Heart left ventricle (tissue), 16 donors: ENCODE results near the gene IL34. TPM values are rescaled to one million over a fixed set of nuclear protein-coding genes. Genes with fewer than 3 reads are reported as not detected.

ENCODE experiments used
- ATAC-seq, 4 donors: fragments of 200-7000 bp; cut with Tn5 transposase; one replicate each; pipeline ENCODE4 v1.9.1; 2020 to 2022; ENCODE audit warnings: moderate library complexity in 4 of 4, mild to moderate bottlenecking in 3 of 4, moderate number of reproducible peaks in 1 of 4
- DNase-seq, 5 donors: peaks; one replicate each; pipeline ENCODE4 v3.0.0-alpha.2; 2020
- H3K27ac ChIP-seq, 12 donors: fragments of 200-600 bp; sonication (generic) in 4 of 12; one replicate each; pipeline versions ENCODE4 v1.5.0 to v1.8.0; 2016 to 2022; ENCODE audit warnings: mild to moderate bottlenecking in 2 of 12
- H3K27me3 ChIP-seq, 9 donors: fragments of 200-600 bp; sonication (generic) in 2 of 9; one replicate each; pipeline versions ENCODE4 v1.5.1 to v1.8.0; 2016 to 2022; ENCODE audit warnings: mild to moderate bottlenecking in 3 of 9
- H3K36me3 ChIP-seq, 9 donors: fragments of 200-600 bp; sonication (generic) in 2 of 9; one replicate each; pipeline versions ENCODE4 v1.5.0 to v1.8.0; 2018 to 2022; ENCODE audit warnings: mild to moderate bottlenecking in 2 of 9
- H3K4me1 ChIP-seq, 12 donors: fragments of 200-600 bp; sonication (generic) in 4 of 12; one replicate each; pipeline versions ENCODE4 v1.5.0 to v1.8.0; 2016 to 2022; ENCODE audit warnings: mild to moderate bottlenecking in 3 of 12
- H3K4me3 ChIP-seq, 12 donors: fragments of 200-600 bp; sonication (generic) in 4 of 12; one replicate each; pipeline versions ENCODE4 v1.5.0 to v1.8.0; 2017 to 2022; ENCODE audit warnings: mild to moderate bottlenecking in 9 of 12, moderate library complexity in 4 of 12
- H3K9me3 ChIP-seq, 12 donors: fragments of 200-600 bp; sonication (generic) in 4 of 12; one replicate each; pipeline versions ENCODE4 v1.5.0 to v1.8.0; 2016 to 2022; ENCODE audit warnings: mild to moderate bottlenecking in 1 of 12
- CTCF ChIP-seq, 12 donors: fragments of 200-600 bp; sonication (generic) in 4 of 12; IDR thresholded peaks; one replicate each; pipeline versions ENCODE4 v1.5.0 to v1.8.0; 2018 to 2022; ENCODE audit warnings: antibody characterized with exemption in 12 of 12, mild to moderate bottlenecking in 5 of 12
- POLR2A ChIP-seq, 2 donors: fragments of 450-650 bp; IDR thresholded peaks; one replicate each; pipeline ENCODE4 v1.6.1; 2017; ENCODE audit warnings: antibody characterized with exemption in 2 of 2, mild to moderate bottlenecking in 2 of 2, moderate library complexity in 2 of 2
- WGBS, 4 donors: extraction: QIAGEN DNeasy Blood & Tissue Kit in 2 of 4; methylation state at CpG; one replicate each; pipeline versions ENCODE4 v1.1.5 to v1.1.7; 2013 to 2018; 5-methylcytosine and 5-hydroxymethylcytosine counted together
- intact Hi-C, 10 donors: fragments of 100-400 bp; cut with DNase I; formaldehyde crosslinking; loops; one replicate each; pipeline versions ENCODE4 v1.11.1 to v1.14.2; 2022
- polyA plus RNA-seq, 2 donors: library from polyadenylated mRNA; stranded (reverse); fragments of 200-250 nt; gene quantifications; one replicate each; pipeline ENCODE4 v1.2.3, GENCODE V29; 2013
- total RNA-seq, 9 donors: library from RNA; depleted of rRNA in 2 of 9; stranded (reverse); fragments of >200 nt in 2 of 9; fragmentation: NEBNext Ultra II Directional in 3 of 9; extraction: Animal tissue kit (Norgen Biotek cat#: 25700) in 3 of 9; gene quantifications; one replicate each; pipeline versions ENCODE4 v1.1.0 to v1.2.4, GENCODE V29; 2016 to 2023
- donor health status: ischemic (EF 13 %, LVEDD 7.1; RV severe dilation, severe dysfunction).
- donor health status: healthy with polysubstance abuse.
- donor health status: DM: no; HTN: yes; CAD: no.
- donor health status: DM: no; HTN: no; CAD: no.
- donor health status: ischemic (EF 25% LVEDD 6.9; RV normal size, moderate dysfunction).
- donor health status: ischemic (EF 25% LVEDD 5.7; RV mildly dilated, moderate dysfunction).
- donor health status: healthy.
- donor health status: DM: yes; HTN: yes; CAD: no.
- donor health status: ischemic (EF 35%, LVEDD 5.7; RV mildly dilated, moderate dysfunction).
- donor health status: nonischemic (EF 11% LVEDD 7.7; RV severe dilation, severe dysfunction).
- donor health status: DM: yes; HTN: yes; CAD: no.
- donor health status: PGD.
- donor health status: ischemic (EF 29% LVEDD 5.4; RV normal size, mild dysfunction).
- donor health status: nonischemic (EF 23%, LVEDD 6.1; RV moderate dilation, normal function).

The IL34 gene
- total and polyA plus RNA-seq, 11 donors: 0.49 to 6.5 (median 2.5) TPM

- H3K27ac ChIP-seq: peak overlapping the region in 1 of 12 donors; percentile 15
- WGBS, 4 donors: 83 to 95% (median 84%) methylated on average over 4 of the region's 4 CpGs
- H3K36me3 ChIP-seq: peaks cover 0 to 6% (median 0%) of the 10 kb centered on the region in 9 donors
- intact Hi-C loops: loop anchor here (1.0 to 10.0 kb wide), 13 partner anchors 119 to 321 kb away; partner anchors contain the start of gene DDX19A (in 1 of the 10)
- no peak overlapping the region for H3K4me3 ChIP-seq
- DNase-seq (no peak), ATAC-seq (no peak)
- peaks cover 0 to 8% (median 5%) of the 10 kb centered on the region in 12 donors for H3K4me1 ChIP-seq
- no peaks in the 10 kb centered on the region for H3K9me3 ChIP-seq
- H3K27me3 ChIP-seq: no peaks in the 10 kb centered on the region
- TF ChIP-seq CTCF (IDR thresholded peaks at IDR 0.05) (no peak), POLR2A (IDR thresholded peaks at IDR 0.05) (no peak)
These were observed 7.0 kb downstream of the IL34 start for GRCh38 chr16:70653406-70653805.

GRCh38 chr16:70653809-70654771 lies 7.7 kb downstream of the IL34 start:
- Histone ChIP-seq H3K36me3 (peaks cover 0 to 6% (median 0%) of the 10 kb centered on the region in 9 donors), H3K9me3 (no peaks in the 10 kb centered on the region), H3K27me3 (no peaks in the 10 kb centered on the region), H3K4me1 (peaks cover 0 to 8% (median 5%) of the 10 kb centered on the region in 12 donors), H3K4me3 (peak overlapping the region in 10 of 12 donors; percentile 7 to 44 (median 30)), H3K27ac (peak overlapping the region in 6 of 12 donors; percentile 5 to 67 (median 40))
- peak; percentile 80 to 95 (median 92) for TF ChIP-seq CTCF (IDR thresholded peaks at IDR 0.05)
- no peak for TF ChIP-seq POLR2A (IDR thresholded peaks at IDR 0.05)
- intact Hi-C loops: loop anchor here (1.0 to 10.0 kb wide), 13 partner anchors 119 to 322 kb away; partner anchors contain the start of gene DDX19A (in 1 of the 10)
- WGBS, 4 donors: 33 to 41% (median 38%) methylated on average over 33 to 35 of the region's 35 CpGs
- ATAC-seq (peak; percentile 73 to 86 (median 82)), DNase-seq (peak in 4 of 5 donors; percentile 70 to 80 (median 75))

GRCh38 chr16:70656065-70656711 lies 9.8 kb downstream of the IL34 start:
- H3K27ac ChIP-seq: no peak overlapping the region
- no peaks in the 10 kb centered on the region for H3K27me3 ChIP-seq
- ATAC-seq (no peak), DNase-seq (no peak)
- intact Hi-C loops: loop anchor here in 8 of 10 donors (10.0 kb wide), 5 partner anchors 121 to 321 kb away; partner anchors contain the start of gene DDX19A (in 1 of the 8)
- peaks cover 0 to 6% (median 0%) of the 10 kb centered on the region in 9 donors for H3K36me3 ChIP-seq
- no peaks in the 10 kb centered on the region for H3K9me3 ChIP-seq
- no peak overlapping the region for H3K4me3 ChIP-seq
- peaks cover 0 to 8% (median 5%) of the 10 kb centered on the region in 12 donors for H3K4me1 ChIP-seq
- TF ChIP-seq CTCF (IDR thresholded peaks at IDR 0.05): no peak
- TF ChIP-seq POLR2A (IDR thresholded peaks at IDR 0.05): no peak
- WGBS, 4 donors: 88 to 94% (median 90%) methylated on average over 8 of the region's 8 CpGs
